Measurements from ENCODE around the gene RAD51B.

RAD51B gene

DNA sequence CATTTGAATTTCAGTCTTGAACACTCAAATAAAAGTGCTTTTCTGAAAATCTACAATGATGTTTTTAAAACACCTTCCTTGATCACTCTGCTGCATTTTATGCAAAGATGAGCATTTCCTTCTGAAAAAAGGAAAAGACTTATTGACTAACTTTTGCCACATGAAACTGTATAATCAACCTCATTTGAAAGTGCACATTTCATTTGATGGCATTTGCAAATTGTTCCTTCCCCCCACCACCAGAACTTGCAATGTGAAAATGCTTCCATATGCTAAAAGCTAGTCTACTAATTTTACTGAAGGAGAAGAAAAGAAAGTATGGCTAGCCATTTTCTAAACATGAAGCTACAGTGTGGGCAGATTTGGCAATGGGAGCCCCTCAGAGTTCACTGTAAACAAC lies 159.2 kb downstream of the RAD51B start:
- no peak overlapping the region for H3K4me3 ChIP-seq (ENCODE audit: low read depth, low read length)
- no peak for TF ChIP-seq ZNF571 (tag by site-specific recombination; IDR thresholded peaks at IDR 0.05)
- no peak for TF ChIP-seq ZNF311 (tag by site-specific recombination; IDR thresholded peaks at IDR 0.05; ENCODE audit: borderline replicate concordance)
- no peak for TF ChIP-seq ZSCAN16 (tag by site-specific recombination; IDR thresholded peaks at IDR 0.05)
- TF ChIP-seq ZNF394 (tag by site-specific recombination; IDR thresholded peaks at IDR 0.05; ENCODE audit: borderline replicate concordance) = no peak
- TF ChIP-seq, protein P1, sequence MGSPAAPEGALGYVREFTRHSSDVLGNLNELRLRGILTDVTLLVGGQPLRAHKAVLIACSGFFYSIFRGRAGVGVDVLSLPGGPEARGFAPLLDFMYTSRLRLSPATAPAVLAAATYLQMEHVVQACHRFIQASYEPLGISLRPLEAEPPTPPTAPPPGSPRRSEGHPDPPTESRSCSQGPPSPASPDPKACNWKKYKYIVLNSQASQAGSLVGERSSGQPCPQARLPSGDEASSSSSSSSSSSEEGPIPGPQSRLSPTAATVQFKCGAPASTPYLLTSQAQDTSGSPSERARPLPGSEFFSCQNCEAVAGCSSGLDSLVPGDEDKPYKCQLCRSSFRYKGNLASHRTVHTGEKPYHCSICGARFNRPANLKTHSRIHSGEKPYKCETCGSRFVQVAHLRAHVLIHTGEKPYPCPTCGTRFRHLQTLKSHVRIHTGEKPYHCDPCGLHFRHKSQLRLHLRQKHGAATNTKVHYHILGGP (tag by site-specific recombination; IDR thresholded peaks at IDR 0.05) = no peak
- TF ChIP-seq SP2 (tag by site-specific recombination; IDR thresholded peaks at IDR 0.05) = no peak
- no peak for TF ChIP-seq YY2 (tag by site-specific recombination; IDR thresholded peaks at IDR 0.05)
- TF ChIP-seq, protein P2, sequence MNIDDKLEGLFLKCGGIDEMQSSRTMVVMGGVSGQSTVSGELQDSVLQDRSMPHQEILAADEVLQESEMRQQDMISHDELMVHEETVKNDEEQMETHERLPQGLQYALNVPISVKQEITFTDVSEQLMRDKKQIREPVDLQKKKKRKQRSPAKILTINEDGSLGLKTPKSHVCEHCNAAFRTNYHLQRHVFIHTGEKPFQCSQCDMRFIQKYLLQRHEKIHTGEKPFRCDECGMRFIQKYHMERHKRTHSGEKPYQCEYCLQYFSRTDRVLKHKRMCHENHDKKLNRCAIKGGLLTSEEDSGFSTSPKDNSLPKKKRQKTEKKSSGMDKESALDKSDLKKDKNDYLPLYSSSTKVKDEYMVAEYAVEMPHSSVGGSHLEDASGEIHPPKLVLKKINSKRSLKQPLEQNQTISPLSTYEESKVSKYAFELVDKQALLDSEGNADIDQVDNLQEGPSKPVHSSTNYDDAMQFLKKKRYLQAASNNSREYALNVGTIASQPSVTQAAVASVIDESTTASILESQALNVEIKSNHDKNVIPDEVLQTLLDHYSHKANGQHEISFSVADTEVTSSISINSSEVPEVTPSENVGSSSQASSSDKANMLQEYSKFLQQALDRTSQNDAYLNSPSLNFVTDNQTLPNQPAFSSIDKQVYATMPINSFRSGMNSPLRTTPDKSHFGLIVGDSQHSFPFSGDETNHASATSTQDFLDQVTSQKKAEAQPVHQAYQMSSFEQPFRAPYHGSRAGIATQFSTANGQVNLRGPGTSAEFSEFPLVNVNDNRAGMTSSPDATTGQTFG (tag by site-specific recombination; IDR thresholded peaks at IDR 0.05; ENCODE audit: borderline replicate concordance) = no peak
- TF ChIP-seq ZNF658 (tag by site-specific recombination; IDR thresholded peaks at IDR 0.05) = no peak
- TF ChIP-seq, protein P3, sequence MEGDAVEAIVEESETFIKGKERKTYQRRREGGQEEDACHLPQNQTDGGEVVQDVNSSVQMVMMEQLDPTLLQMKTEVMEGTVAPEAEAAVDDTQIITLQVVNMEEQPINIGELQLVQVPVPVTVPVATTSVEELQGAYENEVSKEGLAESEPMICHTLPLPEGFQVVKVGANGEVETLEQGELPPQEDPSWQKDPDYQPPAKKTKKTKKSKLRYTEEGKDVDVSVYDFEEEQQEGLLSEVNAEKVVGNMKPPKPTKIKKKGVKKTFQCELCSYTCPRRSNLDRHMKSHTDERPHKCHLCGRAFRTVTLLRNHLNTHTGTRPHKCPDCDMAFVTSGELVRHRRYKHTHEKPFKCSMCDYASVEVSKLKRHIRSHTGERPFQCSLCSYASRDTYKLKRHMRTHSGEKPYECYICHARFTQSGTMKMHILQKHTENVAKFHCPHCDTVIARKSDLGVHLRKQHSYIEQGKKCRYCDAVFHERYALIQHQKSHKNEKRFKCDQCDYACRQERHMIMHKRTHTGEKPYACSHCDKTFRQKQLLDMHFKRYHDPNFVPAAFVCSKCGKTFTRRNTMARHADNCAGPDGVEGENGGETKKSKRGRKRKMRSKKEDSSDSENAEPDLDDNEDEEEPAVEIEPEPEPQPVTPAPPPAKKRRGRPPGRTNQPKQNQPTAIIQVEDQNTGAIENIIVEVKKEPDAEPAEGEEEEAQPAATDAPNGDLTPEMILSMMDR (tag by site-specific recombination; IDR thresholded peaks at IDR 0.05) = no peak
- TF ChIP-seq ZNF426 (tag by site-specific recombination; IDR thresholded peaks at IDR 0.05) = no peak
- no peak for TF ChIP-seq KLF1 (tag by site-specific recombination; IDR thresholded peaks at IDR 0.05)
- TF ChIP-seq, protein P4, sequence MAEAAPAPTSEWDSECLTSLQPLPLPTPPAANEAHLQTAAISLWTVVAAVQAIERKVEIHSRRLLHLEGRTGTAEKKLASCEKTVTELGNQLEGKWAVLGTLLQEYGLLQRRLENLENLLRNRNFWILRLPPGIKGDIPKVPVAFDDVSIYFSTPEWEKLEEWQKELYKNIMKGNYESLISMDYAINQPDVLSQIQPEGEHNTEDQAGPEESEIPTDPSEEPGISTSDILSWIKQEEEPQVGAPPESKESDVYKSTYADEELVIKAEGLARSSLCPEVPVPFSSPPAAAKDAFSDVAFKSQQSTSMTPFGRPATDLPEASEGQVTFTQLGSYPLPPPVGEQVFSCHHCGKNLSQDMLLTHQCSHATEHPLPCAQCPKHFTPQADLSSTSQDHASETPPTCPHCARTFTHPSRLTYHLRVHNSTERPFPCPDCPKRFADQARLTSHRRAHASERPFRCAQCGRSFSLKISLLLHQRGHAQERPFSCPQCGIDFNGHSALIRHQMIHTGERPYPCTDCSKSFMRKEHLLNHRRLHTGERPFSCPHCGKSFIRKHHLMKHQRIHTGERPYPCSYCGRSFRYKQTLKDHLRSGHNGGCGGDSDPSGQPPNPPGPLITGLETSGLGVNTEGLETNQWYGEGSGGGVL (tag by site-specific recombination; IDR thresholded peaks at IDR 0.05) = no peak
- TF ChIP-seq ZNF626 (tag by site-specific recombination; IDR thresholded peaks at IDR 0.05) = no peak
- no peak for TF ChIP-seq ZNF76 (tag by site-specific recombination; IDR thresholded peaks at IDR 0.05; ENCODE audit: borderline replicate concordance, low read depth)
- TF ChIP-seq YY1 (tag by site-specific recombination; IDR thresholded peaks at IDR 0.05) = no peak
- TF ChIP-seq ZNF423 (tag by site-specific recombination; IDR thresholded peaks at IDR 0.05) = no peak
- TF ChIP-seq, protein P5, sequence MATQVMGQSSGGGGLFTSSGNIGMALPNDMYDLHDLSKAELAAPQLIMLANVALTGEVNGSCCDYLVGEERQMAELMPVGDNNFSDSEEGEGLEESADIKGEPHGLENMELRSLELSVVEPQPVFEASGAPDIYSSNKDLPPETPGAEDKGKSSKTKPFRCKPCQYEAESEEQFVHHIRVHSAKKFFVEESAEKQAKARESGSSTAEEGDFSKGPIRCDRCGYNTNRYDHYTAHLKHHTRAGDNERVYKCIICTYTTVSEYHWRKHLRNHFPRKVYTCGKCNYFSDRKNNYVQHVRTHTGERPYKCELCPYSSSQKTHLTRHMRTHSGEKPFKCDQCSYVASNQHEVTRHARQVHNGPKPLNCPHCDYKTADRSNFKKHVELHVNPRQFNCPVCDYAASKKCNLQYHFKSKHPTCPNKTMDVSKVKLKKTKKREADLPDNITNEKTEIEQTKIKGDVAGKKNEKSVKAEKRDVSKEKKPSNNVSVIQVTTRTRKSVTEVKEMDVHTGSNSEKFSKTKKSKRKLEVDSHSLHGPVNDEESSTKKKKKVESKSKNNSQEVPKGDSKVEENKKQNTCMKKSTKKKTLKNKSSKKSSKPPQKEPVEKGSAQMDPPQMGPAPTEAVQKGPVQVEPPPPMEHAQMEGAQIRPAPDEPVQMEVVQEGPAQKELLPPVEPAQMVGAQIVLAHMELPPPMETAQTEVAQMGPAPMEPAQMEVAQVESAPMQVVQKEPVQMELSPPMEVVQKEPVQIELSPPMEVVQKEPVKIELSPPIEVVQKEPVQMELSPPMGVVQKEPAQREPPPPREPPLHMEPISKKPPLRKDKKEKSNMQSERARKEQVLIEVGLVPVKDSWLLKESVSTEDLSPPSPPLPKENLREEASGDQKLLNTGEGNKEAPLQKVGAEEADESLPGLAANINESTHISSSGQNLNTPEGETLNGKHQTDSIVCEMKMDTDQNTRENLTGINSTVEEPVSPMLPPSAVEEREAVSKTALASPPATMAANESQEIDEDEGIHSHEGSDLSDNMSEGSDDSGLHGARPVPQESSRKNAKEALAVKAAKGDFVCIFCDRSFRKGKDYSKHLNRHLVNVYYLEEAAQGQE (tag by site-specific recombination; IDR thresholded peaks at IDR 0.05) = no peak
- TF ChIP-seq ZNF146 (tag by site-specific recombination; IDR thresholded peaks at IDR 0.05) = no peak
- TF ChIP-seq ZNF221 (tag by site-specific recombination; IDR thresholded peaks at IDR 0.05; ENCODE audit: borderline replicate concordance) = no peak
- POLR2A ChIA-PET = no interaction called here
- no peaks in the 10 kb centered on the region for H3K9me3 ChIP-seq (ENCODE audit: control insufficient read depth, insufficient read depth, low read depth, low read length)
- H3K4me1 ChIP-seq (ENCODE audit: control insufficient read depth, insufficient read depth, low read length) = peaks cover 23% of the 10 kb centered on the region
- CTCF ChIA-PET = no interaction called here
- H3K27ac ChIP-seq (ENCODE audit: extremely low read depth, low read depth, low read length) = no peak overlapping the region
- no peaks in the 10 kb centered on the region; a peak in 1 of 3 replicates for H3K36me3 ChIP-seq (ENCODE audit: control insufficient read depth in 2 of 2, insufficient read depth in 1 of 2, low read length in 2 of 2)

Data from HEK293 (cell line).